GM23248 (cell line): Measurements from ENCODE around the gene MKLN1.

Experiments used
- EZH2 ChIP-seq: fragments of 200-600 bp; sonication (generic); IDR thresholded peaks from 2 replicates; pipeline ENCODE4 v1.6.1; 2018; ENCODE audit warnings: antibody characterized with exemption, mild to moderate bottlenecking; ENCODE audit not compliant: insufficient read depth, poor library complexity, severe bottlenecking
- EZH2phosphoT487 ChIP-seq: fragments of 200-600 bp; sonication (generic); IDR thresholded peaks from 2 replicates; pipeline ENCODE4 v1.6.1; 2018; ENCODE audit warnings: antibody characterized with exemption, moderate library complexity, mild to moderate bottlenecking, low read depth; ENCODE audit not compliant: insufficient read depth

- TF ChIP-seq EZH2phosphoT487 (no peak), EZH2 (no peak)
Measured at GRCh38 chr7:131502810-131503508, 175.3 kb downstream of the MKLN1 start.
